Spleen (tissue), 11 donors: ENCODE results near the gene APOB. TPM values are rescaled to one million over a fixed set of nuclear protein-coding genes. Genes with fewer than 3 reads are reported as not detected.

Experiments
- DNase-seq: peaks from one replicate; pipeline ENCODE4 v3.0.0-alpha.2; 2020
- H3K27ac ChIP-seq, 8 donors: fragments of 200-600 bp; sonication (generic) in 7 of 8; 1 replicate in 4 of 8; 2 replicates in 4 of 8; pipeline versions ENCODE4 v1.5.0 to v1.8.0; 2016 to 2021; ENCODE audit warnings: inconsistent platforms in 4 of 8, mild to moderate bottlenecking in 4 of 8, moderate library complexity in 1 of 8
- H3K27me3 ChIP-seq, 7 donors: fragments of 200-600 bp; sonication (generic) in 6 of 7; replicated peaks in 1 of 7; 1 replicate in 4 of 7; 2 replicates in 3 of 7; pipeline versions ENCODE4 v1.5.0 to v1.8.0; 2016 to 2021; ENCODE audit warnings: inconsistent platforms in 3 of 7, mild to moderate bottlenecking in 1 of 7
- H3K36me3 ChIP-seq, 6 donors: fragments of 200-600 bp; sonication (generic) in 5 of 6; 1 replicate in 4 of 6; 2 replicates in 2 of 6; pipeline versions ENCODE4 v1.5.0 to v1.8.0; 2016 to 2021; ENCODE audit warnings: inconsistent platforms in 2 of 6
- H3K4me1 ChIP-seq, 6 donors: fragments of 200-600 bp; sonication (generic) in 5 of 6; 1 replicate in 3 of 6; 2 replicates in 3 of 6; pipeline versions ENCODE4 v1.5.0 to v1.8.0; 2016 to 2021; ENCODE audit warnings: inconsistent platforms in 3 of 6
- H3K4me3 ChIP-seq, 8 donors: fragments of 200-600 bp; sonication (generic) in 7 of 8; 1 replicate in 4 of 8; 2 replicates in 4 of 8; pipeline versions ENCODE4 v1.5.0 to v1.8.0; 2016 to 2021; ENCODE audit warnings: inconsistent platforms in 4 of 8, mild to moderate bottlenecking in 4 of 8, moderate library complexity in 2 of 8
- H3K9me3 ChIP-seq, 8 donors: fragments of 200-600 bp; sonication (generic) in 7 of 8; 1 replicate in 4 of 8; 2 replicates in 4 of 8; pipeline versions ENCODE4 v1.5.0 to v1.8.0; 2016 to 2021; ENCODE audit warnings: inconsistent platforms in 4 of 8
- CTCF ChIP-seq, 11 experiments: fragments of 200-600 bp in 7 of 11; fragments of 450-650 bp in 4 of 11; sonication (generic) in 4 of 11; IDR thresholded peaks in 8 of 11; conservative IDR thresholded peaks in 3 of 11; 1 replicate in 7 of 11; 2 replicates in 4 of 11; pipeline versions ENCODE4 v1.4.0 to v1.8.0; 2016 to 2021; ENCODE audit warnings: antibody characterized with exemption in 11 of 11, inconsistent platforms in 4 of 11, mild to moderate bottlenecking in 1 of 11
- POLR2A ChIP-seq, 3 donors: fragments of 450-650 bp; IDR thresholded peaks; one replicate each; pipeline ENCODE4 v1.5.1; 2017; ENCODE audit warnings: antibody characterized with exemption in 3 of 3, mild to moderate bottlenecking in 1 of 3
- POLR2AphosphoS5 ChIP-seq, 3 donors: sonication (generic); formaldehyde crosslinking; IDR thresholded peaks; one replicate each; pipeline ENCODE4 v1.5.1; 2017; ENCODE audit warnings: antibody characterized with exemption in 3 of 3
- WGBS, 5 donors: extraction: QIAGEN DNeasy Blood & Tissue Kit in 3 of 5; methylation state at CpG; one replicate each; pipeline versions ENCODE4 v1.1.5 to v1.1.7; 2013 to 2018; 5-methylcytosine and 5-hydroxymethylcytosine counted together
- intact Hi-C: fragments of 100-400 bp; cut with DNase I; formaldehyde crosslinking; loops from one replicate; pipeline ENCODE4 v1.15.0; 2023; ENCODE audit warnings: low total_unique reads
- polyA plus RNA-seq, 3 donors: library from polyadenylated mRNA; stranded (reverse); fragments of 200-250 nt; gene quantifications; one replicate each; pipeline ENCODE4 v1.2.1, GENCODE V29; 2013
- total RNA-seq, 7 donors: library from RNA; depleted of rRNA in 3 of 7; stranded (reverse); fragments of >200 nt in 3 of 7; fragmentation: NEBNext Ultra II Directional in 4 of 7; extraction: Animal tissue kit (Norgen Biotek cat#: 25700) in 4 of 7; gene quantifications; one replicate each; pipeline versions ENCODE4 v1.1.0 to v1.2.1, GENCODE V29; 2016 to 2021
- donor health status: healthy with polysubstance abuse.
- donor health status: DM: no; HTN: no; CAD: no; lungs with moderate emphysema.
- donor health status: DM: no; HTN: no; CAD: no.
- donor health status: Bipolar disorder and iron deficiency.
- donor health status: healthy.
- donor health status: DM: no; HTN: no; CAD: no.
- donor health status: DM: yes; HTN: yes; CAD: no.

The APOB gene
- total and polyA plus RNA-seq, 10 donors: 0.02 to 2.5 (median 0.39) TPM

- TF ChIP-seq POLR2AphosphoS5 (IDR thresholded peaks at IDR 0.05) (peak in 2 of 3 donors; percentile 35 to 41), CTCF (IDR thresholded peaks at IDR 0.05 in 8 of 11, conservative IDR thresholded peaks at IDR 0.05 in 3 of 11) (peak in 1 of 11 experiments; percentile 15), POLR2A (IDR thresholded peaks at IDR 0.05) (no peak)
- H3K27me3 ChIP-seq: peaks cover 0 to 27% (median 3%) of the 10 kb centered on the region in 7 donors
- DNase-seq: no peak
- no peak overlapping the region for H3K4me3 ChIP-seq
- peak overlapping the region in 3 of 8 donors; percentile 33 to 58 (median 42) for H3K27ac ChIP-seq
- H3K4me1 ChIP-seq: peaks cover 6 to 26% (median 8%) of the 10 kb centered on the region in 6 donors
- WGBS, 5 donors: 53 to 74% (median 59%) methylated on average over 20 of the region's 20 CpGs
- no peaks in the 10 kb centered on the region for H3K36me3 ChIP-seq
- no peaks in the 10 kb centered on the region for H3K9me3 ChIP-seq
- intact Hi-C loops: loop anchor here (5.0 to 10.0 kb wide), 2 partner anchors 72 to 270 kb away; no protein-coding TSS in a partner anchor
Measured at GRCh38 chr2:21044694-21045371, 960 bp upstream of the APOB start.

- no peaks in the 10 kb centered on the region for H3K36me3 ChIP-seq
- intact Hi-C loops: loop anchor here (5.0 to 10.0 kb wide), 2 partner anchors 74 to 272 kb away; no protein-coding TSS in a partner anchor
- H3K9me3 ChIP-seq: no peaks in the 10 kb centered on the region
- H3K4me3 ChIP-seq: peak overlapping the region in 1 of 8 donors; percentile 8
- peaks cover 0 to 27% (median 3%) of the 10 kb centered on the region in 7 donors for H3K27me3 ChIP-seq
- TF ChIP-seq POLR2A (IDR thresholded peaks at IDR 0.05): no peak
- peak; percentile 68 to 96 (median 93) for TF ChIP-seq CTCF (IDR thresholded peaks at IDR 0.05 in 8 of 11, conservative IDR thresholded peaks at IDR 0.05 in 3 of 11)
- TF ChIP-seq POLR2AphosphoS5 (IDR thresholded peaks at IDR 0.05): peak in 2 of 3 donors; percentile 14 to 43
- peaks cover 6 to 26% (median 8%) of the 10 kb centered on the region in 6 donors for H3K4me1 ChIP-seq
- peak overlapping the region in 3 of 8 donors; percentile 39 to 50 (median 48) for H3K27ac ChIP-seq
- 19 to 33% (median 26%) methylated on average over 17 to 25 of the region's 25 CpGs for WGBS, 5 donors
- DNase-seq: peak; percentile 90
Measured at GRCh38 chr2:21042958-21043743, 722 bp downstream of the APOB start.

- no peaks in the 10 kb centered on the region for H3K36me3 ChIP-seq
- TF ChIP-seq POLR2AphosphoS5 (IDR thresholded peaks at IDR 0.05) (no peak), POLR2A (IDR thresholded peaks at IDR 0.05) (no peak), CTCF (IDR thresholded peaks at IDR 0.05 in 8 of 11, conservative IDR thresholded peaks at IDR 0.05 in 3 of 11) (no peak)
- H3K4me1 ChIP-seq: peaks cover 6 to 26% (median 8%) of the 10 kb centered on the region in 6 donors
- WGBS, 5 donors: 26 to 29% (median 28%) methylated on average over 5 of the region's 5 CpGs
- peaks cover 0 to 27% (median 3%) of the 10 kb centered on the region in 7 donors for H3K27me3 ChIP-seq
- H3K4me3 ChIP-seq: no peak overlapping the region
- no peaks in the 10 kb centered on the region for H3K9me3 ChIP-seq
- H3K27ac ChIP-seq: peak overlapping the region in 4 of 8 donors; percentile 33 to 50 (median 48)
- intact Hi-C loops: loop anchor here (5.0 to 10.0 kb wide), 2 partner anchors 75 to 272 kb away; no protein-coding TSS in a partner anchor
- DNase-seq: no peak
Measured at GRCh38 chr2:21042708-21042957, 1.2 kb downstream of the APOB start.
